SK-N-SH treated with all-trans-retinoic acid at 6 μM for 48 hours (cell line): ENCODE measurements around the gene GCM1.

Experiments
- ATAC-seq: fragments of 200-7000 bp; cut with Tn5 transposase; 3 replicates; pipeline ENCODE4 v1.9.1; 2020; ENCODE audit warnings: mild to moderate bottlenecking, moderate library complexity
- ARNTL ChIP-seq: fragments of 450-650 bp; formaldehyde crosslinking; IDR thresholded peaks from 2 replicates; pipeline ENCODE4 v1.5.0; 2020; ENCODE audit warnings: low read depth, mild to moderate bottlenecking, moderate library complexity, borderline replicate concordance
- CSDC2 ChIP-seq: fragments of 250-450 bp; sonication (Bioruptor Pico); IDR thresholded peaks from 2 replicates; pipeline ENCODE4 v1.5.0; 2020; ENCODE audit warnings: mild to moderate bottlenecking, moderate library complexity
- ESRRG ChIP-seq: fragments of 250-450 bp; sonication (Bioruptor Pico); IDR thresholded peaks from 2 replicates; pipeline ENCODE4 v1.6.1; 2021; ENCODE audit warnings: mild to moderate bottlenecking
- ISL1 ChIP-seq: fragments of 250-450 bp; sonication (Bioruptor Pico); IDR thresholded peaks from 2 replicates; pipeline ENCODE4 v2.1.2; 2022; ENCODE audit warnings: mild to moderate bottlenecking, moderate library complexity
- OSR1 ChIP-seq: fragments of 250-450 bp; sonication (Bioruptor Pico); IDR thresholded peaks from 2 replicates; pipeline ENCODE4 v1.8.0; 2022; ENCODE audit warnings: moderate library complexity, mild to moderate bottlenecking, inconsistent platforms
- PPARA ChIP-seq: fragments of 250-450 bp; sonication (Bioruptor Pico); IDR thresholded peaks from 2 replicates; pipeline ENCODE4 v1.5.0; 2020; ENCODE audit warnings: mild to moderate bottlenecking, borderline replicate concordance
- RARB ChIP-seq: fragments of 250-450 bp; sonication (Bioruptor Pico); IDR thresholded peaks from 2 replicates; pipeline ENCODE4 v1.8.0; 2021; ENCODE audit warnings: mild to moderate bottlenecking, moderate library complexity
- SNAI2 ChIP-seq: fragments of 250-450 bp; sonication (Bioruptor Pico); IDR thresholded peaks from 2 replicates; pipeline ENCODE4 v1.5.0; 2020; ENCODE audit warnings: mild to moderate bottlenecking, moderate library complexity
- TCF4 ChIP-seq: fragments of 250-450 bp; sonication (Bioruptor Pico); IDR thresholded peaks from 2 replicates; pipeline ENCODE4 v1.8.0; 2021; ENCODE audit warnings: mild to moderate bottlenecking, moderate library complexity, borderline replicate concordance
- TOX ChIP-seq: fragments of 250-450 bp; sonication (Bioruptor Pico); IDR thresholded peaks from 2 replicates; pipeline ENCODE4 v1.8.0; 2021; ENCODE audit warnings: mild to moderate bottlenecking, moderate library complexity, borderline replicate concordance
- ZC3H10 ChIP-seq: fragments of 250-450 bp; sonication (Bioruptor Pico); IDR thresholded peaks from 2 replicates; pipeline ENCODE4 v1.5.1; 2021; ENCODE audit warnings: mild to moderate bottlenecking, moderate library complexity
- ZFP3 ChIP-seq: fragments of 250-450 bp; sonication (Bioruptor Pico); IDR thresholded peaks from 2 replicates; pipeline ENCODE4 v1.5.0; 2020; ENCODE audit warnings: mild to moderate bottlenecking, moderate library complexity
- ZFP30 ChIP-seq: fragments of 450-650 bp; formaldehyde crosslinking; IDR thresholded peaks from 2 replicates; pipeline ENCODE4 v1.5.0; 2022; ENCODE audit warnings: mild to moderate bottlenecking, moderate library complexity
- ZNF565 ChIP-seq: fragments of 450-650 bp; formaldehyde crosslinking; conservative IDR thresholded peaks from 2 replicates; pipeline ENCODE4 v1.5.0; 2020; ENCODE audit warnings: low read depth, mild to moderate bottlenecking, moderate library complexity
- ZNF70 ChIP-seq: fragments of 450-650 bp; formaldehyde crosslinking; IDR thresholded peaks from 2 replicates; pipeline ENCODE4 v1.5.0; 2020; ENCODE audit warnings: mild to moderate bottlenecking, moderate library complexity
- ZNF8 ChIP-seq: fragments of 450-650 bp; formaldehyde crosslinking; IDR thresholded peaks from 2 replicates; pipeline ENCODE4 v1.5.0; 2020; ENCODE audit warnings: mild to moderate bottlenecking, moderate library complexity
- TF ChIP-seq, protein P1 (sequence below): fragments of 250-450 bp; sonication (Bioruptor Pico); IDR thresholded peaks from 2 replicates; pipeline ENCODE4 v1.8.0; 2021; ENCODE audit warnings: low read depth, mild to moderate bottlenecking, moderate library complexity, borderline replicate concordance
- TF ChIP-seq, protein P2 (sequence below): fragments of 250-450 bp; sonication (Bioruptor Pico); IDR thresholded peaks from 2 replicates; pipeline ENCODE4 v1.5.1; 2021; ENCODE audit warnings: mild to moderate bottlenecking, moderate library complexity
- TF ChIP-seq, protein P3 (sequence below): fragments of 250-450 bp; sonication (Bioruptor Pico); IDR thresholded peaks from 2 replicates; pipeline ENCODE4 v1.5.1; 2020; ENCODE audit warnings: low read depth, mild to moderate bottlenecking, moderate library complexity
- TF ChIP-seq, protein P4 (sequence below): fragments of 250-450 bp; sonication (Bioruptor Pico); IDR thresholded peaks from 2 replicates; pipeline ENCODE4 v1.5.0; 2020; ENCODE audit warnings: mild to moderate bottlenecking, moderate library complexity
- TF ChIP-seq, protein P5 (sequence below): fragments of 250-450 bp; sonication (Bioruptor Pico); IDR thresholded peaks from 2 replicates; pipeline ENCODE4 v1.8.0; 2020; ENCODE audit warnings: mild to moderate bottlenecking, moderate library complexity, borderline replicate concordance

GCM1 gene

DNA sequence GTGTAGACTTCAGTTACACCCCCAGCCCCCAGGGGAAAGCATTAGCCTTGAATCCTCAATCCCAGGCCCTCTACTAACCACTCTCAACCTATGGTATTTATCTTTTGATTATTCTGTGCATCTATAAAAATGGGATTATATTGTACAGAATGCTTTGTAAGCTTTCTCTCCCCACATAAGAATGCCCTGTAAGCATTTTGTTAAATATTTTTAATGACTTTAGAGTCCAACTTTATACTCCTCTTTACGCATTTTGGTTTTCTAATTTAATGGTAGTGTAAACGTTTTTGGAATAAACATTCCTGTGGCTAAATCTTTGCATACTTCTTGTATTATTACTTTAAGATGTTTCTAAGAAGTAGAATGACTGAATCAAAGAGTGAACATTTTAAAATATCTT is 48.1 kb downstream of the GCM1 start:
- no peak for ATAC-seq
- no peak for TF ChIP-seq ZNF8 (CRISPR knock-in tag)
- no peak for TF ChIP-seq ZFP30 (CRISPR knock-in tag)
- TF ChIP-seq ESRRG (CRISPR knock-in tag) = no peak
- no peak for TF ChIP-seq TOX (CRISPR knock-in tag)
- no peak for TF ChIP-seq ZC3H10 (CRISPR knock-in tag)
- no peak for TF ChIP-seq ZNF70 (CRISPR knock-in tag)
- TF ChIP-seq ARNTL (CRISPR knock-in tag) = no peak
- no peak for TF ChIP-seq TCF4

DNA sequence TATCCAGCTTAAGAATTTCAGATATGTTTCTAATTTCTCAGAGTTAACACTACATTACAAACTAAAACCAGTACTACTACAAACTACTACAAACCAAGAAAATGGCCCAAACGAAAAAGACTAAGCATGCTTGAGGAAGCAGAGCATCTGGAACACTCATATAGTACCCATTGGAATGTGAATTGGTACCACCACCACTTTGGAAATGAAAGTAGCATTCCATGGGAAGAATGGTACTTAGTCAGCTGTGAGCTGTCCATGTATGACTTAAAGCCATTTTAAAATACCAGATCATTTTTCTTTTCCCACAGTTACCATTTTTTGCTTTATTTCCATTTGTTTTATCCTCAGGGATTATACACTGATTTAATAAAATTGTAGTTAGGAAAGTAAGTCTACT is 52.9 kb downstream of the GCM1 start:
- TF ChIP-seq, protein P1, sequence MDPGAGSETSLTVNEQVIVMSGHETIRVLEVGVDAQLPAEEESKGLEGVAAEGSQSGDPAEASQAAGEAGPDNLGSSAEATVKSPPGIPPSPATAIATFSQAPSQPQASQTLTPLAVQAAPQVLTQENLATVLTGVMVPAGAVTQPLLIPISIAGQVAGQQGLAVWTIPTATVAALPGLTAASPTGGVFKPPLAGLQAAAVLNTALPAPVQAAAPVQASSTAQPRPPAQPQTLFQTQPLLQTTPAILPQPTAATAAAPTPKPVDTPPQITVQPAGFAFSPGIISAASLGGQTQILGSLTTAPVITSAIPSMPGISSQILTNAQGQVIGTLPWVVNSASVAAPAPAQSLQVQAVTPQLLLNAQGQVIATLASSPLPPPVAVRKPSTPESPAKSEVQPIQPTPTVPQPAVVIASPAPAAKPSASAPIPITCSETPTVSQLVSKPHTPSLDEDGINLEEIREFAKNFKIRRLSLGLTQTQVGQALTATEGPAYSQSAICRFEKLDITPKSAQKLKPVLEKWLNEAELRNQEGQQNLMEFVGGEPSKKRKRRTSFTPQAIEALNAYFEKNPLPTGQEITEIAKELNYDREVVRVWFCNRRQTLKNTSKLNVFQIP (CRISPR knock-in tag) = no peak
- TF ChIP-seq, protein P2, sequence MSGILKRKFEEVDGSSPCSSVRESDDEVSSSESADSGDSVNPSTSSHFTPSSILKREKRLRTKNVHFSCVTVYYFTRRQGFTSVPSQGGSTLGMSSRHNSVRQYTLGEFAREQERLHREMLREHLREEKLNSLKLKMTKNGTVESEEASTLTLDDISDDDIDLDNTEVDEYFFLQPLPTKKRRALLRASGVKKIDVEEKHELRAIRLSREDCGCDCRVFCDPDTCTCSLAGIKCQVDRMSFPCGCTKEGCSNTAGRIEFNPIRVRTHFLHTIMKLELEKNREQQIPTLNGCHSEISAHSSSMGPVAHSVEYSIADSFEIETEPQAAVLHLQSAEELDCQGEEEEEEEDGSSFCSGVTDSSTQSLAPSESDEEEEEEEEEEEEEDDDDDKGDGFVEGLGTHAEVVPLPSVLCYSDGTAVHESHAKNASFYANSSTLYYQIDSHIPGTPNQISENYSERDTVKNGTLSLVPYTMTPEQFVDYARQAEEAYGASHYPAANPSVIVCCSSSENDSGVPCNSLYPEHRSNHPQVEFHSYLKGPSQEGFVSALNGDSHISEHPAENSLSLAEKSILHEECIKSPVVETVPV = no peak
- TF ChIP-seq ZFP3 (CRISPR knock-in tag) (no peak), ZFP30 (CRISPR knock-in tag) (no peak), TCF4 (no peak), ZNF8 (CRISPR knock-in tag) (no peak), CSDC2 (CRISPR knock-in tag) (no peak), ARNTL (CRISPR knock-in tag) (no peak), OSR1 (CRISPR knock-in tag) (no peak), SNAI2 (CRISPR knock-in tag) (no peak), ISL1 (CRISPR knock-in tag) (no peak), RARB (CRISPR knock-in tag) (no peak), ESRRG (CRISPR knock-in tag) (no peak)
- TF ChIP-seq, protein P3, sequence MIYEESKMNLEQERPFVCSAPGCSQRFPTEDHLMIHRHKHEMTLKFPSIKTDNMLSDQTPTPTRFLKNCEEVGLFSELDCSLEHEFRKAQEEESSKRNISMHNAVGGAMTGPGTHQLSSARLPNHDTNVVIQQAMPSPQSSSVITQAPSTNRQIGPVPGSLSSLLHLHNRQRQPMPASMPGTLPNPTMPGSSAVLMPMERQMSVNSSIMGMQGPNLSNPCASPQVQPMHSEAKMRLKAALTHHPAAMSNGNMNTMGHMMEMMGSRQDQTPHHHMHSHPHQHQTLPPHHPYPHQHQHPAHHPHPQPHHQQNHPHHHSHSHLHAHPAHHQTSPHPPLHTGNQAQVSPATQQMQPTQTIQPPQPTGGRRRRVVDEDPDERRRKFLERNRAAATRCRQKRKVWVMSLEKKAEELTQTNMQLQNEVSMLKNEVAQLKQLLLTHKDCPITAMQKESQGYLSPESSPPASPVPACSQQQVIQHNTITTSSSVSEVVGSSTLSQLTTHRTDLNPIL = no peak
- TF ChIP-seq, protein P4, sequence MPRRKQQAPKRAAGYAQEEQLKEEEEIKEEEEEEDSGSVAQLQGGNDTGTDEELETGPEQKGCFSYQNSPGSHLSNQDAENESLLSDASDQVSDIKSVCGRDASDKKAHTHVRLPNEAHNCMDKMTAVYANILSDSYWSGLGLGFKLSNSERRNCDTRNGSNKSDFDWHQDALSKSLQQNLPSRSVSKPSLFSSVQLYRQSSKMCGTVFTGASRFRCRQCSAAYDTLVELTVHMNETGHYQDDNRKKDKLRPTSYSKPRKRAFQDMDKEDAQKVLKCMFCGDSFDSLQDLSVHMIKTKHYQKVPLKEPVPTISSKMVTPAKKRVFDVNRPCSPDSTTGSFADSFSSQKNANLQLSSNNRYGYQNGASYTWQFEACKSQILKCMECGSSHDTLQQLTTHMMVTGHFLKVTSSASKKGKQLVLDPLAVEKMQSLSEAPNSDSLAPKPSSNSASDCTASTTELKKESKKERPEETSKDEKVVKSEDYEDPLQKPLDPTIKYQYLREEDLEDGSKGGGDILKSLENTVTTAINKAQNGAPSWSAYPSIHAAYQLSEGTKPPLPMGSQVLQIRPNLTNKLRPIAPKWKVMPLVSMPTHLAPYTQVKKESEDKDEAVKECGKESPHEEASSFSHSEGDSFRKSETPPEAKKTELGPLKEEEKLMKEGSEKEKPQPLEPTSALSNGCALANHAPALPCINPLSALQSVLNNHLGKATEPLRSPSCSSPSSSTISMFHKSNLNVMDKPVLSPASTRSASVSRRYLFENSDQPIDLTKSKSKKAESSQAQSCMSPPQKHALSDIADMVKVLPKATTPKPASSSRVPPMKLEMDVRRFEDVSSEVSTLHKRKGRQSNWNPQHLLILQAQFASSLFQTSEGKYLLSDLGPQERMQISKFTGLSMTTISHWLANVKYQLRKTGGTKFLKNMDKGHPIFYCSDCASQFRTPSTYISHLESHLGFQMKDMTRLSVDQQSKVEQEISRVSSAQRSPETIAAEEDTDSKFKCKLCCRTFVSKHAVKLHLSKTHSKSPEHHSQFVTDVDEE = no peak
- no peak for ATAC-seq

DNA sequence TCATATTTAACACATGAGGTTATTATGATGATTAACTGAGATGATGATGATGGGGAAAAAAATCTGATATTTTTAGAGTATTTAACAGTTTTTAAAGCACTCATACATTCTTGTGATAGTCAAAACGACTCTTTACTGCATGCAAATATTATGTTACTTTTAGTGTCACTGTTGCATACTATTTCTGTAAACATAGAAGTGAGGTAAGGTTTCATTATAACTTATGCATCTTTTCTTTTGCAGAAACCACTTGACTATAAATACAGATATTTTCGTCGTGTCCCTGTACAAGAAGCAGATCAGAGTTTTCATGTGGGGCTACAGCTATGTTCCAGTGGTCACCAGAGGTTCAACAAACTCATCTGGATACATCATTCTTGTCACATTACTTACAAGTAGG is 53.4 kb downstream of the GCM1 start:
- ATAC-seq = no peak
- TF ChIP-seq, protein P5, sequence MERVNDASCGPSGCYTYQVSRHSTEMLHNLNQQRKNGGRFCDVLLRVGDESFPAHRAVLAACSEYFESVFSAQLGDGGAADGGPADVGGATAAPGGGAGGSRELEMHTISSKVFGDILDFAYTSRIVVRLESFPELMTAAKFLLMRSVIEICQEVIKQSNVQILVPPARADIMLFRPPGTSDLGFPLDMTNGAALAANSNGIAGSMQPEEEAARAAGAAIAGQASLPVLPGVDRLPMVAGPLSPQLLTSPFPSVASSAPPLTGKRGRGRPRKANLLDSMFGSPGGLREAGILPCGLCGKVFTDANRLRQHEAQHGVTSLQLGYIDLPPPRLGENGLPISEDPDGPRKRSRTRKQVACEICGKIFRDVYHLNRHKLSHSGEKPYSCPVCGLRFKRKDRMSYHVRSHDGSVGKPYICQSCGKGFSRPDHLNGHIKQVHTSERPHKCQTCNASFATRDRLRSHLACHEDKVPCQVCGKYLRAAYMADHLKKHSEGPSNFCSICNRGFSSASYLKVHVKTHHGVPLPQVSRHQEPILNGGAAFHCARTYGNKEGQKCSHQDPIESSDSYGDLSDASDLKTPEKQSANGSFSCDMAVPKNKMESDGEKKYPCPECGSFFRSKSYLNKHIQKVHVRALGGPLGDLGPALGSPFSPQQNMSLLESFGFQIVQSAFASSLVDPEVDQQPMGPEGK (CRISPR knock-in tag) = no peak
- no peak for TF ChIP-seq ZNF565 (CRISPR knock-in tag)
- no peak for TF ChIP-seq ZNF8 (CRISPR knock-in tag)
- no peak for TF ChIP-seq SNAI2 (CRISPR knock-in tag)
- no peak for TF ChIP-seq OSR1 (CRISPR knock-in tag)
- TF ChIP-seq ZFP30 (CRISPR knock-in tag) = no peak
- no peak for TF ChIP-seq PPARA (CRISPR knock-in tag)
- TF ChIP-seq, protein P1 (CRISPR knock-in tag) = no peak
- TF ChIP-seq ZFP3 (CRISPR knock-in tag) = no peak
- TF ChIP-seq ISL1 (CRISPR knock-in tag) = no peak
- no peak for TF ChIP-seq CSDC2 (CRISPR knock-in tag)
- TF ChIP-seq, all 23 proteins: peak for 0
